C1 segment of cervical spinal cord (tissue), 14 donors: ENCODE measurements around the gene STX18.
A peak's percentile ranks its signal among the peaks of the same experiment; 100 is the strongest.

Experiments used
- DNase-seq, 14 donors: peaks; one replicate each; lab custom pipeline; 2025; lab: John Stamatoyannopoulos, UW

The STX18 gene

GRCh38 chr4:4386296-4386735, 155.5 kb downstream of the STX18 start:
- DNase-seq: no peak

- no peak for DNase-seq
These were observed 156.0 kb downstream of the STX18 start for GRCh38 chr4:4385729-4386295.

GRCh38 chr4:4384837-4385236, 157.0 kb downstream of the STX18 start:
- DNase-seq: peak in 1 of 14 donors; percentile 41

- DNase-seq: no peak
These were observed 158.8 kb downstream of the STX18 start for GRCh38 chr4:4383085-4383484.

GRCh38 chr4:4379540-4380087, 162.2 kb downstream of the STX18 start:
- no peak for DNase-seq

GRCh38 chr4:4377732-4378460, 164.0 kb downstream of the STX18 start:
- no peak for DNase-seq

- no peak for DNase-seq
These were observed 164.7 kb downstream of the STX18 start for GRCh38 chr4:4377191-4377590.

- no peak for DNase-seq
These were observed 165.8 kb downstream of the STX18 start for GRCh38 chr4:4376074-4376473.

GRCh38 chr4:4374388-4375098, 167.3 kb downstream of the STX18 start:
- no peak for DNase-seq
